Measurements from ENCODE around the gene TRIM71. TPM values are rescaled to one million over a fixed set of nuclear protein-coding genes. Genes with fewer than 3 reads are reported as not detected.
A peak's percentile ranks its signal among the peaks of the same experiment; 100 is the strongest.

TRIM71 gene
- total RNA-seq, 1 experiment from 2014 or later = 376 TPM

DNA sequence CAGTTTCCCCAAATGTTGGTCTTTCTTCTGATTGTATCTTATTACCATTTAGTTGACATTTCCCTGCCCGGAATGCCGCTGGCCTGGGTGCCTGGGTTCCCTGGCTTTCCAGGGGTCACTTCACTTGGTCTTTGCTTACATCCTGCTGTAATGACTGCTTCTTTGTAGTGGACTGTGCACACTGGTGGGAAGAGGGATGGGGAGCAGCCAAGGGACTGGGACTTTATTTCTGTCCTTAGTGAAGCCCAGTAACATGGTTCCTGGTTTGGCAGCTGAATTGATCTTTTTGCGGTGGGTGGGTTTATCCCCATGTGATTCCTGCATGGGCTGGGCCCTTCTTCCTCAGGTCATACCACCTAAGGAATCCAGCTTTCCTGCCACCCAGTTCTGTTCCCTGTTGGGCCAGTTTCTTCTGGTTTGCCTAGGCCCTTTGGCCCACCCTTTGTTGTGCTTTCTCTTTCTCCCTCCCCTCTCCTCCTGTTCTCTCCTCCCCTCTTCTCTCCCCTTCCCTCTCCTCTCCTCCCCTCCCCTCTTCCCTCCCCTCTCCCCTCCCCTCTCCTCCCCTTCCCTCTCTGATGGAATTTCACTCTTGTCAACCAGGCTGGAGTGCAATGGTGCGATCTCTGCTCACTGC lies 41.9 kb downstream of the TRIM71 start:
- H3K9me3 Mint-ChIP-seq = no peaks in the 10 kb centered on the region
- Histone ChIP-seq H3K4me1 (ENCODE audit: insufficient read depth, low read length) (peaks cover 42% of the 10 kb centered on the region), H3K14ac (ENCODE audit: insufficient read depth, low read length) (no peak overlapping the region; the same call in 1 of the 2 replicates), H3K27me3 (ENCODE audit: insufficient read depth, low read length) (no peaks in the 10 kb centered on the region), H2BK120ac (ENCODE audit: low read depth, low read length, poor library complexity, severe bottlenecking) (no peak overlapping the region), H3K9ac (ENCODE audit: extremely low read depth, insufficient read length, low read length) (no peak overlapping the region), H3K18ac (ENCODE audit: insufficient read length, low read depth, low read length) (no peak overlapping the region), H3K4me2 (ENCODE audit: insufficient read depth, insufficient read length, low read length) (no peak overlapping the region), H2BK15ac (ENCODE audit: low read depth, low read length) (no peak overlapping the region), H3K23me2 (ENCODE audit: insufficient read length, low read depth, low read length, poor library complexity, severe bottlenecking) (no peaks in the 10 kb centered on the region), H2BK12ac (ENCODE audit: insufficient read length, low read depth, low read length) (no peak overlapping the region), H4K5ac (ENCODE audit: insufficient read length, low read depth, low read length) (no peak overlapping the region), H3K23ac (ENCODE audit: insufficient read length, low read depth, low read length) (no peak overlapping the region), H4K8ac (replicated peaks; ENCODE audit: insufficient read length, low read depth, low read length) (no peak overlapping the region), H3K79me2 (ENCODE audit: insufficient read depth, low read length) (peaks cover 88% of the 10 kb centered on the region), H3K27ac (ENCODE audit: insufficient read length, low read depth, low read length) (no peak overlapping the region), H3K4ac (ENCODE audit: low read depth, low read length) (no peak overlapping the region), H3K79me1 (ENCODE audit: insufficient read depth, low read depth, low read length, poor library complexity, severe bottlenecking) (no peaks in the 10 kb centered on the region), H3K56ac (ENCODE audit: insufficient read length, low read depth, low read length) (no peak overlapping the region), H2BK20ac (ENCODE audit: low read depth, low read length, poor library complexity, severe bottlenecking) (no peak overlapping the region), H2AK5ac (ENCODE audit: insufficient read length, low read length) (no peak overlapping the region), H3T11ph (ENCODE audit: low read length) (no peak overlapping the region), H4K20me1 (ENCODE audit: control insufficient read depth, insufficient read depth, insufficient read length) (peaks cover 2% of the 10 kb centered on the region), H2AFZ (ENCODE audit: low read length) (no peak overlapping the region), H2BK5ac (ENCODE audit: insufficient read length, low read length) (no peak overlapping the region), H3K9me3 (ENCODE audit: control insufficient read depth, low read depth, low read length) (no peaks in the 10 kb centered on the region), H4K91ac (ENCODE audit: insufficient read length, low read depth, low read length) (no peak overlapping the region)
- peaks cover 82 to 91% of the 10 kb centered on the region in 2 experiments for H3K4me1 Mint-ChIP-seq
- H3K27ac Mint-ChIP-seq = peak overlapping the region; percentile 73 to 91 (median 88)
- H3K36me3 Mint-ChIP-seq (ENCODE audit: insufficient read depth in 1 of 3, low read depth in 3 of 3) = peaks cover 8 to 54% (median 40%) of the 10 kb centered on the region in 3 experiments; a peak in 5 of 7 replicates
- no CpG with 5 or more reads among the region's 4 CpGs for WGBS (ENCODE audit: extremely low coverage, insufficient read length, low lambda C conversion rate)
- H3K4me3 Mint-ChIP-seq = peak overlapping the region in 1 of 2 experiments; percentile 52; a peak in 1 of 5 replicates
- no peak for DNase-seq
- H3K27me3 Mint-ChIP-seq (ENCODE audit: low read depth) = no peaks in the 10 kb centered on the region; the same call in 1 of the 2 replicates
- TF ChIP-seq CTCF (conservative IDR thresholded peaks at IDR 0.05) = no peak
